HG02970 (cell line): ENCODE data around the gene IRAK1.

ENCODE experiments used
- ATAC-seq: cut with Tn5 transposase; IDR thresholded peaks from one replicate; pipeline ENCODE4 v1.9.1; 2021; ENCODE audit warnings: mild to moderate bottlenecking, moderate library complexity, moderate number of reproducible peaks; ENCODE audit not compliant: unreplicated experiment, low FRiP score

Gene IRAK1

DNA sequence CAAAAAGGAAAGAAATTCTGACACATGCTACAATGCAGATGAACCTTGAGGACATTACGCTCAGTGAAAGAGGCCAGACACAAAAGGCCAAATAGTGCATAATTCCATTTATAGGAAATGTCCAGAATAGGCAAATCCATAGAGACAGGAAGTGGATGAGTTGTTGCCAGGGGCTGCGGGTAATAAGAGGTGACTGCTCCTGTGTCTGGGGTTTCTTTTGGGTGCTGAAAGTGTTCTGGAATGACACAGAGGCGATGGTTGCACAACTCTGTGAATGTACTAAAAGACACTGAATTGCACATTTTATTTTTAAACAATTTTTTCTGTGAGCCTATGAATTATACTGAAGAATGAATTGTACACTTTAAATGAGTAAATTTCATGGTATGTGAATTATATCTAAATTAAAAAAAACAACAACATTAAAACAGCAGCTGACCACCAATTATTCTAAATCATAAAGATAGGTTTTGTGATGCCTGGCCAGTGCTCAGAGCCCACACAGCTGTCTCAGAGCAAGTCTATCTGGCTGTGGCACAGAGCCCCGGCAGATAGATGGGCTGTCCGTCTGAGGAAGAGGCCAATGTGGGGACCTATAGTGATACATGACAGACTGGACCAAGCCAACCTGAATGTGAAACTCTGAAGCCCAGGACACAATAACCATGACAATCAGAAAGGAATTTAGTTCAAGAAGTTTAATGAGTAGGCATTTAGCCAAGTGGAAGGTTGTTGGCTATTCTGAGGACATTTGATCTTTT, 23.5 kb upstream of the IRAK1 start:
- ATAC-seq = no peak

DNA sequence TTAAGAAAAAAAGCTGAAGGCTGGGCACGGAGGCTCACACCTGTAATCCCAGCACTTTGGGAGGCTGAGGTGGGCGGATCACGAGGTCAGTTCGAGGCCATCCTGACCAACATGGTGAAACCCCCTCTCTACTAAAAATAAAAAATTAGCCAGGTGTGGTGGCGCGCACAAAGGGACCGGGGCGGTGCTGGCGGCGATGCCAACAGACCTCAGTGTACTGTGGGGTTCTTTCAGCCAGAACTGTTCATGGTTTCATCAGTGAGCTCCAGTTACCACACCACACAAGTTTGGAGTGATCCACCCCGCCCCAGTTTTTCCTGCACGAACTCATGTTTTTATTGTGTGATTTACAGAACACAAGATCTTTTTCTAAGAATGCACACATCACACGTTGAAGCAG, 21.2 kb upstream of the IRAK1 start:
- no peak for ATAC-seq

DNA sequence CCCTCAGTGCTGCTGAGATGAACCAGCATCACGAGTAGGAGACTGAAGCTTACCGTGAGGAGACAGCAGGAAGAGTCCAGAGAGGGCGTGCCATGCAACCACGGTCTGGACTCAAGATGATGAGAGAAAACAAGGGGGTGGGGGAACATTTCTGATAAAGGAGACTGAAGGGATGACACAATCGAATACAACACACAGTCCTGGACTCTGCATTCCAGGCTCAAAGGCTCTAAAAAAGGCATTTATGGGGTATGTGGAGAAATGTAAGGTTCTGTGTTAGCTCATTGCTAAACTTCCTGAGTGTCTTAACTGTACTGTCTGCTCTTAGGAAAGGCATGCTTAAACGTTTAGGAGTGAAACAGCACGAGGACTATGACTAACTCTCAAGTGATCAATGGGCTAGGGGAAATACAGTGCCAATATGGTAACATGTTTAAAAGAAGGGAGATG, 20.6 kb upstream of the IRAK1 start:
- no peak for ATAC-seq

DNA sequence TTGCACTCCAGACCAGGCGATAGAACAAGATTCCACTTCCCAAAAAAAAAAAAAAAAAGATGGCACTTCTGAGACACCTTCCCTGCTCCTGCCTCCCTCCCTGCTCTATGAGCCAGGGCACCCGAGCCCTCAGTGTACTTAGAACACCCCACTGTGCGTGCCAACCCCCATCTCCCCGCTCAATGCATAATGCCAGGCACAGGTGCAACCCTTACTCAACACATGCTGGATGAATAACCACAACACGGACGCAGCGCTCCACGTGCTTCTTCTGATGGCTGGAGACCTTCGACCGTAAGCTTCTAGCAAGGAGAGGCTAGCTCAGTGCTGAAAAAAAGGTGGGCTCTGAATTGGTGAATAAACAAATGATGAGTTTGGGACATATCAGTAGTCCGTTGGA, 19.9 kb upstream of the IRAK1 start:
- ATAC-seq = no peak

DNA sequence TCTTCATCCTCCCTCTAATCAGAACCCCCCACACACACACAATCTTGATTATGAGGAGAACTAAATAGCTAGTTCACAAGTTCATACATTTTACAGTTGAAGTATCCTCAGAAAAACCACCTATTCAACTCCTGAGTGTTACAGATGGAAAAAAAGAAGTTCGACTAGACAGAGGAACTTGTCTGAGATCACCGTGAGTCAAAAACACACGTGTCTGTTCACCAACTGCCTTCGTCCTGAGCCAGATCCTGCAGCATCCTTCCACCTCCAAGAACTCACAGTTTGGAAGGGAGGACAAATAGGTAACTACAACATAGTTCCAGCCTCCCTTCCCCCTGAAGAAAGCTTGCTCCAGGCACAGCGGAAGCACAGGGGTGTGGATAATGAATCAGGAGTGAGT, 19.0 kb upstream of the IRAK1 start:
- no peak for ATAC-seq

DNA sequence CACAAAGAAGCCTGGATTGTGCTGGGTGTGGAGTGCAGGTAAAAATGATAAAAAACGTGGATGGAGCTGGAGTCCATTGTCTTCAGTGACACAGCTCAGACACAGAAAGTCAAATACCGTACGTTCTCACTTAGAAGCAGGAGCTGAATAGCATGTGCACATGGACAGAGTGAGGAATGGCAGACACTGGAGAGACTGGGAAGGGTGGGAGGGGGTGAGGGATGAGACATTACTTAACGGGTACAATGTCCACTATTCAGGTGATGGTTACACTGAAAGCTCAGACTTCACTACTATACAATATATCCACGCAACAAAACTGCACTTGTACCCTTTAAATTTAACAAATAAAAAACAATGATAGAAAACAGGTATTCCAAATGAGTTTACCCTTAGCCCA, 18.1 kb upstream of the IRAK1 start:
- no peak for ATAC-seq

DNA sequence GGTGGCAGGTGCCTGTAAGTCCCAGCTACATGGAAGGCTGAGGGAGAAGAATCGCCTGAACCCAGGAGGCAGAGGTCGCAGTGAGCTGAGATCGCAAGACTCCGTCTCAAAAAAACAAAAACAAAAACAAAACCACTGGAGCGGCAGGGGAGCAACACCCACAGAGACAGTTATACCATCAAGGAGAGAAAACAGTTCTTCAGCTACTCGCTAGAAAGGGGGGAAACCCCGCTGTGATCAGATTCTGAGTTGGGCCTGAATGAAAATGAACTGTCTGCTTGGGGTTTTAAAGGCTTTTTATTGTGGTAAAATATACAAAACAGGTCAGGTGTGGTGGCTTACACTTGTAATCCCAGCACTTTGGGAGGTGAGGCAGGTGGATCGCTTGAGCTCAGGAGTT, 16.8 kb upstream of the IRAK1 start:
- ATAC-seq = no peak

DNA sequence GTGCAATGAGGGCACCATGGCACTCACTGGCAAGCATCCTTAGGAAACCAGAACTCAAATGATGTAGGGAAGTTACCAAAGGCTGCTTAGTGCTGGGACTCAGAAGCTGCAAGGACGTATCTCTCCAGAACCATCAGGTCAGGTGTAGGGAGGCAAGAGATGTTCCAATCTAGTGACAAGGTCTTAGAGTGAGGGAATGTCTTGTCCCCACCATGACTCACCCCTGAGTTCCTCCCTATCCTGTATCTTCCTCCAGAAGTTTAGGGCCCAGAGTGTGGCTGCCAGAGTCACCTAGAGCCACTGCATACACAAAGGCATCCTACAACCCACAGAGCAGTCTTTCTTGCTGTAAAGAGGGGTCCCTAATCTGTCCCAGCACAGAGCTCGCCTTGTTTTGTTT, 14.1 kb upstream of the IRAK1 start:
- ATAC-seq = no peak

DNA sequence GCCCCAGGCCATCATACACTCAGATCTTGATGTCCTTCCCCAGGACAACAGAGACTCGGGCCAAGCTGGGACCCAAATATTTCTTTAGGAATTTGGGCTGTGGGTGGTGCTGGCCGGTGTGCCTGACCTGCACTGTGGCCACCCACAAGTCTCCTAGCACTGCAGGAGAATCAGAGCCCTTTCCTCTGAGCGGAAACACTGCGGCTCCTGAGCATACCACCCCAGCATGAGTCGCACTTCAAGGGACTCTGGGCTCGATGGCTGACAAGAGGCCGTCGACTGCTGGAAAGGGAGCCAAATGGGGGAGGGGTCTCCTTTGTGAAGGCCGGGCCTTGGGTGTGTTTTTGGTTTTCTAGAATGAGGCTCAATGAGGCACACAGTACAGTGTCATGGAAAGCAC, 13.0 kb upstream of the IRAK1 start:
- no peak for ATAC-seq

DNA sequence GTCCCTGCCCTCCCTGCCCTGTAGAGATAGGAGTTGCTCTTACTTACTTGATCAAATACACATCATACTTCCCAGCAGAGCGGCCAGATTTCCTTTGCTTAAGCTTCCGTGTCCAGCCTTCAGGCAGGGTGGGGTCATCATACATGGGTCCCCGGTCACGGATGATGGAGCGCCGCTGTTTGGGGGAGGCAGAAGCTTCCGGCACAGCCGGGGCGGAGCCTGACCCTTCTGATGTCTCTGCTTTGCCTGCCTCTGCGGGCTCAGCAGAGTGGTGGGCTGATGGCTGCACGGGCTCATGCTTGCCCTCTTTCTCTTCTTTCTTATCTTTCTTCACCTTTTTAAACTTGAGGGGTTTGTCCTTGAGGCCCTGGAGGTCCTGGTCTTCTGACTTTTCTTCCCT, 12.5 kb upstream of the IRAK1 start:
- ATAC-seq = no peak

DNA sequence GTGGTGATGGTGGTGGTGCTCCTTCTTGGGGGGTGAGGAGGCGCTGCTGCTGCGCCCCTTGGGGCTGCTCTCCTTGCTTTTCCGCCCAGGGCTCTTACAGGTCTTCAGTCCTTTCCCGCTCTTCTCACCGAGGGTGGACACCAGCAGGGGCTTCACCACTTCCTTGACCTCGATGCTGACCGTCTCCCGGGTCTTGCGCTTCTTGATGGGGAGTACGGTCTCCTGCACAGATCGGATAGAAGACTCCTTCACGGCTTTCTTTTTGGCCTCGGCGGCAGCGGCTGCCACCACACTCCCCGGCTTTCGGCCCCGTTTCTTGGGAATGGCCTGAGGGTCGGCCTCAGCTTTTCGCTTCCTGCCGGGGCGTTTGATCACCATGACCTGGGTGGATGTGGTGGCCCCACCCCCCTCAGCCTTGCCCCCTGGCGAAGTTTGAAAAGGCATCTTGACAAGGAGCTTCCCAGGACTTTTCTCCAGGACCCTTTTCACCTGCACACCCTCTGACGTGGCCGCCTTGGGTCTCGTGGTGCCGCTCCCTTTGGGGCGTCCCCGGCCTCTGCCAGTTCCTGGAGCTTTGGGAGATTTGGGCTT, 11.1 kb upstream of the IRAK1 start:
- no peak for ATAC-seq

DNA sequence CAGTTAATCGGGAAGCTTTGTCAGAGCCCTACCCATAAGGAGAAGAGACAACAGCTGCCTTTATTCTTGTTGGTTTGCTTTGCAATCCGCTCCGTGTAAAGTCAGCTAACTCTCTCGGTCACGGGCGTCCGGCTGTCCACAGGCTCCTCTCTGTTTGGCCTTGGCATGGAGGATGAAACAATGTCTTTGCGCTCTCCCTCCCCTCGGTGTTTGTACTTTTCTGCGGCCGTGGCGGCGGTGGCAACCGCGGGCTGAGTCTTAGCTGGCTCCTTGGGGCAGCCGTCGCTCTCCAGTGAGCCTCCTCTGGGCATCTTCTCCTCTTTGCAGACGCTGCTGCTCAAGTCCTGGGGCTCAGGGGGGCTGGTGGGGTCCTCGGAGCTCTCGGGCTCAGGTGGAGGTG, 10.6 kb upstream of the IRAK1 start:
- no peak for ATAC-seq

DNA sequence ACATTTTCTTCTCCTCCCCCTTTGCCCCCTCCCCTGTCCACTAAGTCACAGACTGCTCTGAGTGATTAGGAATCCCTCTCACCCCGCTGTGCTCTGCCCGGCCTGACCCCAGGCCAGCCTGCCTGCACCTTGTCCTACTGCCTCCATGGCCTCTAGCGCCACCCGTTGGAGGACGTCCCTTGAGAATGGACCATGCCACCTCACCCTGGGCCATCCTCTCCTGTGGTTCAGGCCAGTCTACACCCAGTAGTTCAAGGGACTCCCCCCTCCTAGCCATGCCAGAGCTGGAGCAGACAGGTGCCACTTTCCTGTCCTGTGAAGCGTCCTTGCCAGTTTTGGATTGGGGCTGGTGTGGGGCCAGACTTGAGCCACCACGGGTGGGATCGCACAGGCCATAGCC, 9.7 kb upstream of the IRAK1 start:
- ATAC-seq = no peak

DNA sequence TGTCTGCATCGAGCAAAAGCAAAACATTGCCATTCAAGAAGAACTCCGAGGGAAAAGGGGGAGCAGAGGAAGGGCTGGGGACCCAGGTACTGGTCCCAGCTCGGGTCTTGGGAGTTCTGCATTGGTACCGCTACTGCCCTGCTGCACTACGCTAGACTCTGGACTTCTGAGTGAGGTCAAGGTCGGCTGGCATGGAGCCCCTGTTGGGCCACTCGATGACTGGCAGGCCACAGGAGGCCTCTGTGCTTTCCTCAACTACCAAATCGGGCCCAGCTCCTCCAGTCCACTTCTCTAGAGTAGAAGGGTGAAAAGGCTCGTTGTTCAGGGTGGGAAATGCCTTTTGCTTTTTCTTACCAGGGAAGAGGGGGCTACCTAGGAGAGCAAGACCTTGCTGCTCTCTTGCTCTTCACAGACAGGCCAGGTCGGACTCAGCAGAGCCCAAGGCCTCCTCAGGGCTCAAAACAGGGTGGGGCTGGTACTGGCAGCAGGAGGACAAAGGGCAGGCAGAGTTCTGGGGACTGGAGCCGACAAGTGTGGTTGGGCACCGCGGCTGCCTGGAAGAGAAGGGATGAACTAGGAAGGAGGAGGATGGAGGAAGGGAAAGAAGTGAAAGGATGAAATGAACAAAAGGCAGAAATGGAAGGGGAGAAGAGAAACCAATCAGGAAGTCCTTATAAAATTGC, 8.9 kb upstream of the IRAK1 start:
- ATAC-seq = no peak

DNA sequence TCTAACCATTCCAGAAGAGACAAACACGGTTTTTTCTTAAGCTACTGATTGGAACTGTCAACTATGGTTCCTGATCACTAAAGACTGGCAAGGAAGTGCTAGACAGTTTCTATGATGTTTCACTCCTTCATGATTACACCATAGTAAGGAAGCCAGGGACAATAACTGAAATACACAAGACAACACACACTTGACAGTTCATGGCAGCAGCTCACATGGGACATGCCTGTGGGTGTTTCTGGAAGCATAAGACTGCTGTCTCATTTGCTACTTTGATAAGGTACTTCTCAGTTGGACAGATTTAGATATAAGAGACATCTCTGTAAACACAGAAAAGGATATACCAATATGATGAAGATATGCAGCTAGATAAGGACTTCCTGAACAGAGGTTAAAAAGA, 8.3 kb upstream of the IRAK1 start:
- ATAC-seq = no peak

DNA sequence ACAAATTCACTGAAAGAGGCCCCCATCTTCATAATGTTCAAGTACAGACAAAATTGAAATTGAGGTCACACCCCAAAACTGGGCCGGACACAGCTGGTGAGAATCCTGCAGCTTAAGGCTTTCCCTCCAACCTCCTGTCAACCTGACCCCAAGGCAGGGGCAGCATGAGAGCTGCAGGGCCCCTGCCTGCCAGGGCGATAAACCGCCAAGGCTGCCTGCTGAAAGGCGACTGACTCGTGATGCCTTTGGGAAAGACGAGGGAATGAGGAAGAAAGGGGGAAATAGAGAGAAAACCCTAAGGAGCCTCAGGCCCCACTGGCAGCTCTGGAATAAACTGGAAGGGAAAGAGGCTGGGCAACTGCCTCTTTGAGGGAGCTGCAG, 7.3 kb upstream of the IRAK1 start:
- ATAC-seq = no peak

DNA sequence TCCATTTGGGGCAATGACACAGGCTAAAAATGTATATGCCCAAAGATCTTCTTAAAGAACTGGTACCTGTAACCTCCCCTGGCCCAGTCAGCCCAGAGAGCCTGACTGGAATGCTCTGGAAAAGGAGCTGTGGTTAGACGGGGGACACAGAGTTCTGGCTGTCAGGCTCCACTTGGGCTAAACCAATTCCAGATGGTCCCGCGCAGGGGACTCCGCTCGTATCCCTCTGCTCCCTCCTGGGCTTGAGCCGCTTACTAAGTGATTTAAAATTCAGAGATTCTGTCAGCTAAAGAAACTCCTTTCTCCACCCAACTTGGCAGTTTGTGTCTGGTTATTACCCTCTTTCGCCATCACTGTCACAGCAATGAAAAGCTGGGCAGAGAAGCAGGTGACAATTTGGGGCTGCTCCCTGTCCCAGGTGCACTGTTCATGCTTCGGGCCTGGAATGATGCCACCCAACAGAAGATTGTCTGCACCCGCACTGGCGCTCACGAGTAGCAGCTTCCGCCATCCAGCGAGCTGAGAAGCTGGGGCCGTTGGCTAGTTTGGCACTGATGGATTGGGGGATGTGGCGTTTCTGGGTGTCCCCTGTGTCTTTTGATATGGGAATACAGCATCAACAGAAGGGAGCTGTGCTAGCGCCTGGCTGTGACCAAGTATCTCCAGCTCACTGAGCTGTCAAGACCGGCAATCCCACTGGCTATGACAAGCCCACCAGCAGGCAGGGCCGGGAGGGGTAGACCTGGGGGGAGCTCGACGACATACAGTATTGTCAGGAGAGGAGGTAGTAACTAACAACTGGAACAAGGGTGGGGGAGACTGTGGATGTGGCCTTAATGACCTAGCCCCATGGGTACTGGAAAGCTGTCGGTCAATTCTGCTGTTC, 6.7 kb upstream of the IRAK1 start:
- no peak for ATAC-seq

DNA sequence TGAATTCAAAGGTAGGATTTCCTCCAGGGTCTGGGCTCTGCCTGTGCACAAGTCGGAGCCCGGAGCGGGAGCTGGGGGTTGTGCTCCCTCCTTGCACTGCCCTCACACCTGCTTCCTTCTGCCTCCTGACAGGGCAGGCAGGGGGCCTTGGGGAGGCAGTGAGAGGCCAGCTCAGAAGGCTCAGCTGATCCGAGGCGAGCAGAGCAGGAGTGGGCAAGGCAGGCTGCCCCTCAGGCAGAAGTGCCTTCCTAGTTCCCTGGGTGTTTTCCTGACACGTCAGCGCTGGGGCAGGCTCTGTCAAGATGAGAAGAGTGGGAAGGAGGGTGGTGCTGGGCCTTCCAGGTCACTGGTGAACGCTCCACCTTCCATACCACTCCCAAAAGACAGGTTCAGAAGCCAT, 5.5 kb upstream of the IRAK1 start:
- no peak for ATAC-seq

DNA sequence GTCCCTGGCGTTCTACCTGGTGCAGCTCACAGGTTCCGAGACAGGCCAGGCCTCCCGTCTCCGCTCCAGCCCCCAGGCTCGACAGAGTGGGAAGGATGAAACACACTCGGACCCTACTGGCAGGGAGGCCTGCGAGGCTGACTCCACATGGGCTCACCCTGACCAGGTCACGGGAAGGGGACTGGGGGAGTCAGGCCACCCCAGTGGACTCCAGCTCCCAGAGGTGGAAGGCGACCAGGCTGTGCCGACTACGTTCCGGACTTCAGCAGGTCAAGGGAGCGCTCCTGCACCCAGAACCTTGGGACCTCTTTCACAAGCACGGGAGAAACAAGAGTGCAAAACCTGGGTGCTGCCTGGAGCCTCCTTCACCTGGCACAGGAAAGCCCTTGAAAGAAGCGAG, 4.6 kb upstream of the IRAK1 start:
- ATAC-seq = no peak

DNA sequence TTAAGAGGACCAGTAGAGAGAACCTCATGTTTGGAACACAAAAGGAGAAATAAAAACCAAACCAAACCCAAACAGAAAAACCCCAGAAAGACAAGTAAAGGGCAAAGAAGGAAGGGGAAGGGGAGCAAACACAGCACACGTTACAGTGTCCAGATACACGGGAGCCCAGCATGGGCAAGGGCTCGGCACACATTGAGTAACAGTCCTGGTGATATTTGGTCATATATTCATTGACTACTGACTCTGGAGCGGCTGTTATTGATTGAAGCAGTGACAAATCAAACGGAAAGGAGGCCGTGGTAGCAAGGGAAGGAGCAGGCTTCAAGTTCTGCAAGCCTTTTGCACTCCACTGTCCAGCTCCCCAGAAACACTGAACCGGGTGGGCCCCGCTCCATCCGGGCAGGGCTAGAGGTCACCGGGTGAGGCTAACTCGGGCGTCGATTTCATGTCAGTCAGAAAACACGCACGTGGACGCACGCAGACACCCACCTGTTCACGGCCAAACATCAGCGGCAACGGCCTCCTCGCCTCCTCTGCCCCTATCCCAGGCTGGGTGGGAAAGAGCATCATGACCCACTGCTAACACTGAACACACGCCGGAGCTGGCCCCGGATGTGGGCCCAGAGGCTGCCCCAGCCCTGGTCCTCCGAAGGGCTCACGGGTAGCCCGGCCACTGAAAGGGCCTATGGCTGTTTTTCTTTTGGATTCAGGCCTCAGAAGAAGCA, 3.7 kb upstream of the IRAK1 start:
- ATAC-seq = no peak
